ENCODE measurements around the gene NDFIP1. TPM values are rescaled to one million over a fixed set of nuclear protein-coding genes. Genes with fewer than 3 reads are reported as not detected.

Gene NDFIP1
- total RNA-seq, 1 donor from 2014 or later, result 16.8 TPM

- Histone ChIP-seq H3K4me3 (ENCODE audit: low read depth, low read length) (no peak overlapping the region), H3K27me3 (ENCODE audit: control insufficient read depth, insufficient read depth, low read length) (no peaks in the 10 kb centered on the region), H3K36me3 (ENCODE audit: control insufficient read depth, insufficient read depth, low read length) (no peaks in the 10 kb centered on the region)
- FAIRE-seq (no peak), DNase-seq (ENCODE audit: low read depth) (no peak)
- no peak for TF ChIP-seq CTCF (IDR thresholded peaks at IDR 0.05; ENCODE audit: insufficient read depth, low read length, severe bottlenecking)
Measured at GRCh38 chr5:142078221-142078620, 30.4 kb upstream of the NDFIP1 start.

GRCh38 chr5:142078706-142079105, 29.9 kb upstream of the NDFIP1 start:
- TF ChIP-seq CTCF (IDR thresholded peaks at IDR 0.05; ENCODE audit: insufficient read depth, low read length, severe bottlenecking), result no peak
- no peak for FAIRE-seq
- no peak for DNase-seq (ENCODE audit: low read depth)
- no peaks in the 10 kb centered on the region for H3K27me3 ChIP-seq (ENCODE audit: control insufficient read depth, insufficient read depth, low read length)
- H3K36me3 ChIP-seq (ENCODE audit: control insufficient read depth, insufficient read depth, low read length), result no peaks in the 10 kb centered on the region
- H3K4me3 ChIP-seq (ENCODE audit: low read depth, low read length), result no peak overlapping the region

GRCh38 chr5:142079306-142079721, 29.3 kb upstream of the NDFIP1 start:
- DNase-seq (ENCODE audit: low read depth), result no peak
- TF ChIP-seq CTCF (IDR thresholded peaks at IDR 0.05; ENCODE audit: insufficient read depth, low read length, severe bottlenecking), result no peak
- FAIRE-seq, result no peak
- H3K27me3 ChIP-seq (ENCODE audit: control insufficient read depth, insufficient read depth, low read length), result no peaks in the 10 kb centered on the region
- H3K4me3 ChIP-seq (ENCODE audit: low read depth, low read length), result no peak overlapping the region
- H3K36me3 ChIP-seq (ENCODE audit: control insufficient read depth, insufficient read depth, low read length), result no peaks in the 10 kb centered on the region

- no peak overlapping the region for H3K4me3 ChIP-seq (ENCODE audit: low read depth, low read length)
- no peaks in the 10 kb centered on the region for H3K36me3 ChIP-seq (ENCODE audit: control insufficient read depth, insufficient read depth, low read length)
- TF ChIP-seq CTCF (IDR thresholded peaks at IDR 0.05; ENCODE audit: insufficient read depth, low read length, severe bottlenecking), result no peak
- H3K27me3 ChIP-seq (ENCODE audit: control insufficient read depth, insufficient read depth, low read length), result no peaks in the 10 kb centered on the region
- FAIRE-seq (no peak), DNase-seq (ENCODE audit: low read depth) (no peak)
Measured at GRCh38 chr5:142080248-142080647, 28.3 kb upstream of the NDFIP1 start.

- DNase-seq (ENCODE audit: low read depth) (no peak), FAIRE-seq (no peak)
- Histone ChIP-seq H3K27me3 (ENCODE audit: control insufficient read depth, insufficient read depth, low read length) (peaks cover 2% of the 10 kb centered on the region), H3K36me3 (ENCODE audit: control insufficient read depth, insufficient read depth, low read length) (no peaks in the 10 kb centered on the region), H3K4me3 (ENCODE audit: low read depth, low read length) (no peak overlapping the region)
- no peak for TF ChIP-seq CTCF (IDR thresholded peaks at IDR 0.05; ENCODE audit: insufficient read depth, low read length, severe bottlenecking)
Measured at GRCh38 chr5:142082182-142082781, 26.3 kb upstream of the NDFIP1 start.

GRCh38 chr5:142086229-142086628, 22.4 kb upstream of the NDFIP1 start:
- DNase-seq (ENCODE audit: low read depth) (no peak), FAIRE-seq (no peak)
- H3K27me3 ChIP-seq (ENCODE audit: control insufficient read depth, insufficient read depth, low read length), result peaks cover 2% of the 10 kb centered on the region
- no peak for TF ChIP-seq CTCF (IDR thresholded peaks at IDR 0.05; ENCODE audit: insufficient read depth, low read length, severe bottlenecking)
- no peak overlapping the region for H3K4me3 ChIP-seq (ENCODE audit: low read depth, low read length)
- H3K36me3 ChIP-seq (ENCODE audit: control insufficient read depth, insufficient read depth, low read length), result no peaks in the 10 kb centered on the region

Measured in bronchial epithelial cell (primary cell).